NCI-H1417 treated with DMSO at 0.1 percent for 48 hours (cell line): ENCODE results near the gene UGT2A1.
"Not testable (repeated sequence)": the region's sequence is repeated elsewhere in the genome, so short reads cannot be mapped to it uniquely, and the experiment has no call there.

Source experiments
- DNase-seq: peaks from one replicate; lab custom pipeline; 2025; lab: John Stamatoyannopoulos, UW

The UGT2A1 gene

GRCh38 chr4:69653147-69653546, at the start of gene UGT2A1:
TSS of gene UGT2A1 (minus strand) at chr4:69653247. CDS start at chr4:69647644, 5,603 bp downstream.
- DNase-seq = no peak

DNA sequence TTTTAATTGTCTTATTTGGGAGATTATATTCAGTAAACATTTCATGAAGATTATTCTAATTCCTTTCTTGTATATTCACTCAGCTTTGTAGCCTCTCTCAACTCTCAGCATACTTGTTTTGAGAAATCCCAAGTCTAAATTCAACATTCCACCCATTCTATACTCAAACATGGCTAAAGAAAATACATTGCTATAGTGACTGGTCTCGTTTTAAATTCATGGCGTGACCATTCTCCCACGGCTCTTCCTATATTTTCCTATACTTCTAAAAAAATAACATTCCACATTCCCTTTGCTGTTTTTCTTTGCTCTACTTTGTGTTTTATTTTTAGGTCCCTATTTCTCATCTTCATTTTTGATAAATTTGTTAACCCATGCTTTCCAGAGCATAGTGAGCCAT, 49.2 kb upstream of the UGT2A1 start:
- DNase-seq = no peak

DNA sequence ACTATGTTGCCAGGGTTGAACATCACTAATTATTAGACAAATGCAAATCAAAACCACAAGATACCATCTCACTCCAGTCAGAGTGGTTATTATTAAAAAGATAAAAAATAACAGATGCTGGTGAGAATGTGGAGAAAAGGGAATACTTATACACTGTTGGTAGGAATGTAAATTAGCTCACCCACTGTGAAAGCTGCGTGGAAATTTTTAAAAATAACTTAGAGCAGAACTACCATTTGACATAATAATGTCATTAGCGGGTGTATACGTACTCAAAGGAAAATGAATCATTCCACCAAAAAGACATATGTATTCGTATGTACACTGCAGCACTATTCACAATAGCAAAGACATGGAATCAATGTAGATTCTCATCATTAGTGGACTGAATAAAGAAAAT, 48.6 kb upstream of the UGT2A1 start:
- DNase-seq = no peak

- DNase-seq = no peak
These were observed 44.6 kb upstream of the UGT2A1 start for GRCh38 chr4:69697536-69698242.

GRCh38 chr4:69689599-69689998, 36.6 kb upstream of the UGT2A1 start:
- DNase-seq = no peak

DNA sequence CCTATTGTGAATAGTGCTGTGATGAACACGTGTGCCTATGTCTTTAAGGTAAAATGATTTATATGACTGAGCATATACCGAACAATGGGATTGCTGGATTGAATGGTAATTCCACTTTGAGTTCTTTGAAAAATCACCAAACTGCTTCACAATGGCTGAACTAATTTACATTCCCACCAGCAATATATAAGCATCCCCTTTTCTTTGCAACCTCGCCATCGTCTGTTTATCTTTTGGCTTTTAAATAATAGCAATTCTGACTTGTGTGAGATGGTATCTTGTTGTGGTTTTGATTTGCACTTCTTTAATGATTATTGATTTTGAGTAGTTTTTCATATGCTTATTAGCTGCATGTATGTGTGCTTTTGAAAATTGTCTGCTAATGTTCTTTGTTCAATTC, 31.8 kb upstream of the UGT2A1 start:
- no peak for DNase-seq

DNA sequence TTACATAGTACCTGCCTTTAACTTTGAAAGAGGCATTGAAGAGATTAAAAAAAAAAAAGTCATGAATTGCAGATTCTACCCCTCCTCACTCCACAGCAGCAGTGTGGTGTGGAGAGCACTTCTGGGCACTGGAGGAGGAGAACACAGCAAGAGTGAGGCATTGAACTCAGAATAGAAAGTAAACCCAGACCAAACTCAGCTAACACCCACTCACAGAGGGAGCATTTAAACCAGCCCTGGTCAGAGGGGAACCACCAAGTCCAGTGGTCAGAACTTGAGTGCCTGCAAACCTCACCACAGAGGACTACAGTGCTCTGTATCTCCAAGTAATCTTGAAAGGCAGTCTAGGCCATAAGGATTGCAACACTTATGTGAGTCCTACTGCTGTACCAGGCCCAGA, 15.6 kb upstream of the UGT2A1 start:
- no peak for DNase-seq

- DNase-seq = not testable (repeated sequence)
These were observed 11.0 kb upstream of the UGT2A1 start for GRCh38 chr4:69664009-69664408.

GRCh38 chr4:69661130-69661803, 8.2 kb upstream of the UGT2A1 start:
- DNase-seq = not testable (repeated sequence)

- no peak for DNase-seq
These were observed 5.1 kb upstream of the UGT2A1 start for GRCh38 chr4:69658133-69658532.

- no peak for DNase-seq
These were observed 3.7 kb upstream of the UGT2A1 start for GRCh38 chr4:69656653-69657158.

DNA sequence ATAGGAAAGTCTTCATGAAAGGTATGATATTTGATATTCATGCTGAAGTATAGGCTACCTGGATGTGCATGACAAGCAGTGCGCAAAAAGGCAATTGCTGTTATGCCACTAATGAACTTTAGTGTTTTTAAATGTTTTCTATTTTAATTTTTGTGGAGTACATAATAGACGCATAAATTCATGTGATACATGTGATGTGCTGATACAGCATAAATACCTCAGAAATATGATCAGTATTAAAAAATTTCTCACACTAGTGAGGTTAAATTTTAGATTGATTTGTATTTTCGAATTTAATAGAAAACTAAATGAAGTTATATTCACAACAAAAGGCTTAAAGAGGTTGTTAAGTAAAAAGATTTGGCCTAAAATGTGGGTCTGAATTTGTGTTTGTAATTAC, 2.2 kb downstream of the UGT2A1 start:
- no peak for DNase-seq

- DNase-seq = no peak
These were observed 3.4 kb downstream of the UGT2A1 start for GRCh38 chr4:69649629-69650028.

DNA sequence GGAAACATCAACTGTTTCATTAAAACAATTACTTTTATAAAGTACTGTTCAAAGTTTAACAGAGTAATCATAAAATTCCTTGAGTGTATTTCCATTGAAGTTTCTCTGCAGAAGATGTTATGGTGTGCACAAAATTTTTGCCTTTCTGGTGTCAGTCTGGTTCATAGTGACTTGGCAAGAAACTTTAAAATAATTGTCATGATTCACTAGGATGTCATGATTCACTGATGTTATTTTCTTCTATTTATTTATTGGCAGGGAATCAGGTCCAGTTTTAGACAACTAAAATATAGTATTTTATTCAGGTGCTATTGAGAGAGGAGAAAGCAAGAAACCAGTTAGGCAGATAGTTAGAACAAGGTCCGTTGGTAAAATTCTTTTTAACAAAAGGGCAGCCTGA, 3.8 kb downstream of the UGT2A1 start:
- DNase-seq = no peak

- DNase-seq = no peak
These were observed 10.1 kb downstream of the UGT2A1 start for GRCh38 chr4:69642961-69643360.

DNA sequence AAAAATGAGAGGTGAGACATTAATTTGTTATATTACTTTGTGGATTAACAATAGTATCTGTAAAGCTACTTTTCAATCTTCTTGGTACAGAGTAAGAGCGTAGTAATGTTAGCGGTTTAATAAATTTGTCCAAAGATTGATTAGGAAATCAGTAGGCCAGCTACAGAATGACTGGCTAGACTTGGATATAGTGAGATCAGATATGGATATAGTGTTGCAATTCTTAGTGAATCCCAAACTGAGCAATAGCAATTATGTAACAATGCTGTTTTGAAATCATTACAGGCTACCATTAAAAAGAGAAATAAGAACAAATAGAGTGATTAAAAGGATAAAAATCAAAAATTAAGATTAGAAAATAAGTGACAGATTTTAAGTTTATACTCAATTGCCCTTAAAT, 12.8 kb downstream of the UGT2A1 start:
- DNase-seq = no peak

DNA sequence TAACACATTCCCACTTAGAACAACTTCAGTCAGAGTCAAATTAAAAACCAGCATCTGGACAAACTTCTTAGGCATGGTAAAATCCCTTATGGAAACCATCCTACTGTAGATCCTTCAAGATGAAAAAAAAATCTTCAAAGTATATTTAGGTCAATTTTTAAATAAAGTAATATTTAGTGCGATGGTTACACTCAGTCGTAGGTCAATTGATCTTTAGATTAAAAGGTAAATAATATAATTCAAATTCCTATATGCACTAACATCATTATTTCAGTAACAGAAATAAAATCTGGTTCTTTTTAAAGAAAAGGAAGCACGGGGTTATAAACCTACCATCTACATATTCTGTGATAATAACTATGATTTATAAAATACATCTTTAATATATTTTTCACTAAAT, 13.5 kb downstream of the UGT2A1 start, which contains the start of gene UGT2A2:
TSS of gene UGT2A2 (minus strand) at position 101 of the 400 bp plus-strand sequence. CDS start at position 99, 2 bp downstream.
- DNase-seq = no peak

DNA sequence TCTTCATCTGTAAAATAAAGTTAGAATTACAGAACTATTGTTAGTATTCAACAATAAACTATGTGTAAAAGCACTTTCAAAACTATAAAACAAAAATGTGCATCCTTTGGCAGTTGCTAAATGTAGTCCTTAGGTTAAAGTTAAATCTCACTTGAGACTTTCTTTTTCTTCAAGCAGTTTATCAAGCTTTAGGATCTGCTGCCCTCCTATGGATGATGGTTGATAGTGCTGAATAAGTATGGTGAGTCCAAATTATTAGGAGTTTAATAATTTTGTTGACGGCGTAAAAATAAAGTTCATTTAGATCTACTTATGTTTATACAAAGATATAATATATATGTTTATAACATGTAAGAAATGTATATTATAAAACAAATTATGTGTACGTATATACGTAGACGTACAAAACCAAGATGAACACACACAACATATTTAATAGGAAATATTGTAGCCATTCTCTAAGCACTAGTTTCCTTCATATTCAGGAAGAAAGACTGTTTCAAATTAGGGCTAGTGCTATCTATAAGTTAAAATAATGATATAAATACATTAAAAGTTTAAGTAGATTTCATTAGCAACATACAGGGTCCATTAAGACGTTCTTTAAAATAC, 35.9 kb downstream of the UGT2A1 start:
- DNase-seq = no peak

- no peak for DNase-seq
These were observed 42.6 kb downstream of the UGT2A1 start for GRCh38 chr4:69610484-69610883.

- DNase-seq = no peak
These were observed 52.0 kb downstream of the UGT2A1 start for GRCh38 chr4:69601065-69601464.

- DNase-seq = no peak
These were observed 53.0 kb downstream of the UGT2A1 start for GRCh38 chr4:69600013-69600412.

DNA sequence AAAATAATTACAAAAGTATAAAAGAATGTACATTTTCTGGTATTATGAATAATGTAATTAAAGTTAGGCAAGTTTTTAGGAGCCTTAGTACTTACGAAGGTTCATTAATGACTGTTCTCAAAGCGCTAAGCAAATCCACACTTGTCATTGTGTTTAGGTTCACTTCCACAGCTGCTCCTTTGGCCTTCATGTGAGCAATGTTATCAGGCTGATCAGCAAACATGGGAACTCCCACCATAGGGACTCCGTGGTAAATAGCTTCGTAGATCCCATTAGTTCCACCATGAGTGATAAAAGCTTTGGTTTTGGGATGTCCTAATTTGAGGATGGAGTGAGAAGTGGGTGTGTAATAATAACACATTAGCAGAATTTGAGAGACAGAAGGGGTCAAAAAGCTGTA, 58.7 kb downstream of the UGT2A1 start:
- no peak for DNase-seq

DNA sequence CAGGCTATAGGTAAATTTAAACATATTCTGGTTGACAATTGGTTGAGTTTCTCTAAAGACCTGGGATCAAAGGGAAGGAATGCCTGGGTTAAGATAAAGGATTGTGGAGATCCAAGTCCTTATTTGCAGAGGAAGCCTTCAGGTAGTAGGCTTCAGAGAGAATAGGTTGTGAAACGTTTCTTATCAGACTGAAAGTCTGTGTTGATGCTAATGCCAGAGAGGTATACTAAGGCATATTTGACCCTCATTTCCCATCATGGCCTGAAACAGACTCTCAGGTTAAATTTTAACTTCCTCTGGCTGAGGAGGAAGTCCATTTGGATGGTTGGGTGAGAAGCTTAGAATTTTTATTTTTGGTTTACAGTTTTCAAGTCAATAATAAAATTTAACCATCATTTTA, 61.7 kb downstream of the UGT2A1 start:
- no peak for DNase-seq
